TTC549 (cell line): ENCODE results near the gene ZNF518B.

ENCODE experiments used
- FAIRE-seq: peaks from 2 replicates; lab custom pipeline; 2012; peaks lifted over from hg19 to GRCh38; lab: Jason Lieb, UNC

The ZNF518B gene

GRCh38 chr4:10457255-10457801 lies at the start of gene ZNF518B:
TSS of gene ZNF518B (minus strand) at chr4:10457426. CDS start at chr4:10446328, 11,098 bp downstream.
- FAIRE-seq: no peak

GRCh38 chr4:10506077-10506476 lies 48.9 kb upstream of the ZNF518B start:
- FAIRE-seq: no peak

- no peak for FAIRE-seq
Observed at GRCh38 chr4:10504570-10505179, 47.4 kb upstream of the ZNF518B start.

- FAIRE-seq: no peak
Observed at GRCh38 chr4:10502717-10503116, 45.5 kb upstream of the ZNF518B start.

GRCh38 chr4:10500776-10501175 lies 43.5 kb upstream of the ZNF518B start:
- FAIRE-seq: no peak

- no peak for FAIRE-seq
Observed at GRCh38 chr4:10496200-10496599, 39.0 kb upstream of the ZNF518B start.

GRCh38 chr4:10495651-10496050 lies 38.4 kb upstream of the ZNF518B start:
- FAIRE-seq: no peak

GRCh38 chr4:10492464-10492863 lies 35.2 kb upstream of the ZNF518B start:
- FAIRE-seq: no peak

GRCh38 chr4:10491401-10491800 lies 34.2 kb upstream of the ZNF518B start:
- no peak for FAIRE-seq

- FAIRE-seq: no peak
Observed at GRCh38 chr4:10490996-10491395, 33.8 kb upstream of the ZNF518B start.

- no peak for FAIRE-seq
Observed at GRCh38 chr4:10482913-10483312, 25.7 kb upstream of the ZNF518B start.

- FAIRE-seq: no peak
Observed at GRCh38 chr4:10480616-10481015, 23.4 kb upstream of the ZNF518B start.

- no peak for FAIRE-seq
Observed at GRCh38 chr4:10478621-10479020, 21.4 kb upstream of the ZNF518B start.

- no peak for FAIRE-seq
Observed at GRCh38 chr4:10470505-10470904, 13.3 kb upstream of the ZNF518B start.

- FAIRE-seq: no peak
Observed at GRCh38 chr4:10466161-10466560, 8.9 kb upstream of the ZNF518B start.

- no peak for FAIRE-seq
Observed at GRCh38 chr4:10462876-10463275, 5.7 kb upstream of the ZNF518B start.

GRCh38 chr4:10461850-10462400 lies 4.7 kb upstream of the ZNF518B start:
- FAIRE-seq: no peak

GRCh38 chr4:10461091-10461849 lies 4.0 kb upstream of the ZNF518B start:
- FAIRE-seq: no peak

- FAIRE-seq: no peak
Observed at GRCh38 chr4:10460313-10461047, 3.3 kb upstream of the ZNF518B start.

GRCh38 chr4:10459305-10459704 lies 2.1 kb upstream of the ZNF518B start:
- FAIRE-seq: no peak

- FAIRE-seq: no peak
Observed at GRCh38 chr4:10458177-10458576, 951 bp upstream of the ZNF518B start.

GRCh38 chr4:10456595-10457254 lies 501 bp downstream of the ZNF518B start:
- no peak for FAIRE-seq
